GM13976 (cell line): ENCODE measurements around the gene CYBA.

Experiments
- DNase-seq: peaks from one replicate; pipeline ENCODE4 v3.0.0; 2012; ENCODE audit warnings: low spot score
- CTCF ChIP-seq: IDR thresholded peaks from 2 replicates; pipeline ENCODE4 v1.5.1; 2012; ENCODE audit warnings: borderline replicate concordance, mild to moderate bottlenecking; ENCODE audit not compliant: insufficient read depth; ENCODE audit errors: extremely low read depth, missing control alignments, control extremely low read depth
- in situ Hi-C: fragments of 300-500 bp; cut with MboI; formaldehyde crosslinking; loops from one replicate; pipeline ENCODE4 v1.12.0; 2022; ENCODE audit warnings: low sequenced_read_pairs, mixed read lengths, inconsistent platforms; ENCODE audit not compliant: unreplicated experiment

CYBA gene

GRCh38 chr16:88634994-88635670 is 15.7 kb downstream of the CYBA start:
- no peak for TF ChIP-seq CTCF
- peak; percentile 64 for DNase-seq
- in situ Hi-C loops: no loop called here

GRCh38 chr16:88634141-88634993 is 16.5 kb downstream of the CYBA start:
- DNase-seq: peak; percentile 88
- no peak for TF ChIP-seq CTCF
- in situ Hi-C loops: no loop called here

- TF ChIP-seq CTCF: peak; percentile 60
- in situ Hi-C loops: no loop called here
- DNase-seq: peak; percentile 89
Measured at GRCh38 chr16:88633684-88634140, 17.1 kb downstream of the CYBA start.

GRCh38 chr16:88632587-88632930 is 18.3 kb downstream of the CYBA start:
- no peak for DNase-seq
- in situ Hi-C loops: no loop called here
- TF ChIP-seq CTCF: no peak

- TF ChIP-seq CTCF: no peak
- in situ Hi-C loops: no loop called here
- no peak for DNase-seq
Measured at GRCh38 chr16:88631920-88632586, 18.8 kb downstream of the CYBA start.

GRCh38 chr16:88631384-88631783 is 19.5 kb downstream of the CYBA start:
- in situ Hi-C loops: no loop called here
- no peak for TF ChIP-seq CTCF
- no peak for DNase-seq
